M059J (cell line): ENCODE results near the gene RNF40. TPM values are rescaled to one million over a fixed set of nuclear protein-coding genes. Genes with fewer than 3 reads are reported as not detected.

Experiments used
- DNase-seq: peaks from one replicate; pipeline ENCODE4 v3.0.0-alpha.2; 2012; ENCODE audit warnings: low read depth
- total RNA-seq: library from RNA; depleted of rRNA; stranded (reverse); fragments of >200 nt; shearing (Covaris generic); gene quantifications from 2 replicates; pipeline ENCODE4 v1.2.3, GENCODE V29; 2014; rRNA removed

RNF40 gene
- total RNA-seq, result 72.4 and 104 TPM in 2 replicates

- DNase-seq, result peak; percentile 99
Measured at GRCh38 chr16:30761928-30762902, at the start of gene RNF40, which contains the start of gene CFAP119. TSS of gene RNF40 (plus strand) at chr16:30762322. CDS start at chr16:30762546, 224 bp downstream. TSS of gene CFAP119 (minus strand) at chr16:30762062. CDS start at chr16:30761748, 314 bp downstream.

- peak; percentile 61 for DNase-seq
Measured at GRCh38 chr16:30715750-30716445, 46.2 kb upstream of the RNF40 start.

GRCh38 chr16:30720086-30720485 lies 42.0 kb upstream of the RNF40 start:
- no peak for DNase-seq

- DNase-seq, result no peak
Measured at GRCh38 chr16:30720694-30721093, 41.4 kb upstream of the RNF40 start.

- no peak for DNase-seq
Measured at GRCh38 chr16:30721167-30721566, 41.0 kb upstream of the RNF40 start.

- DNase-seq, result no peak
Measured at GRCh38 chr16:30721606-30722005, 40.5 kb upstream of the RNF40 start.

GRCh38 chr16:30722443-30722842 lies 39.7 kb upstream of the RNF40 start:
- DNase-seq, result no peak

- no peak for DNase-seq
Measured at GRCh38 chr16:30722916-30723315, 39.2 kb upstream of the RNF40 start.

- no peak for DNase-seq
Measured at GRCh38 chr16:30723725-30724355, 38.3 kb upstream of the RNF40 start.

GRCh38 chr16:30724641-30725417 lies 37.3 kb upstream of the RNF40 start:
- no peak for DNase-seq

GRCh38 chr16:30725418-30725792 lies 36.7 kb upstream of the RNF40 start:
- DNase-seq, result no peak

- DNase-seq, result no peak
Measured at GRCh38 chr16:30728321-30728720, 33.8 kb upstream of the RNF40 start.

- no peak for DNase-seq
Measured at GRCh38 chr16:30728899-30729672, 33.0 kb upstream of the RNF40 start.

- no peak for DNase-seq
Measured at GRCh38 chr16:30731411-30731810, 30.7 kb upstream of the RNF40 start.

- DNase-seq, result no peak
Measured at GRCh38 chr16:30736995-30737793, 24.9 kb upstream of the RNF40 start.

GRCh38 chr16:30737794-30738648 lies 24.1 kb upstream of the RNF40 start:
- no peak for DNase-seq

GRCh38 chr16:30738984-30739951 lies 22.9 kb upstream of the RNF40 start:
- no peak for DNase-seq
